ENCODE results near the gene DSE.

Gene DSE

DNA sequence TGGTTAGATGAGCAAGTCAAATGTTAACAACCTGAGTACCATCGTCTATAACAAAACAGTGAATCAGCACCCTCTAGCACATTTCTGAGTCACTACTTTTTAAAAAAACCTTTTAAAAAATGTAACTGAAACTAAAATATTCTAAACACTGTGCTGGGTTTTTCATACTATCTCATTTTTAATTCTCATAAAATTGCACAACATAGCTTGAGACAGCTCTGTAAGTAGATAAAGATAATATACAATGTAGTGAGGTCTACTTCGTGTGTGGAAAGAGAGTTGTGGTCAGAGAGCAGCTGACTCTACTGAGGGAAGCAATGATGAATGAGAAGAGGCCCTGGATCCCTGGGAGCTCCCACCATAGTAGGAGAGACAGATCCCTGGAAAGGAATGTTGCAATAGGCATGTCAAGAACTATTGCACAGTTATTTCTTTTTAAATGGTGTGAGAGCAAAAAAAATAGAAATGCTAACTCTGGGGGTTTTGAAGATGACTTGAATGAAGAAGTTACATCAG lies 76.8 kb downstream of the DSE start:
- peak; percentile 97 for DNase-seq (ENCODE audit: low read depth)

GRCh38 chr6:116449565-116449964 lies 78.8 kb downstream of the DSE start:
- DNase-seq (ENCODE audit: low read depth), result no peak

GRCh38 chr6:116450185-116450710 lies 79.5 kb downstream of the DSE start:
- DNase-seq (ENCODE audit: low read depth), result no peak

DNA sequence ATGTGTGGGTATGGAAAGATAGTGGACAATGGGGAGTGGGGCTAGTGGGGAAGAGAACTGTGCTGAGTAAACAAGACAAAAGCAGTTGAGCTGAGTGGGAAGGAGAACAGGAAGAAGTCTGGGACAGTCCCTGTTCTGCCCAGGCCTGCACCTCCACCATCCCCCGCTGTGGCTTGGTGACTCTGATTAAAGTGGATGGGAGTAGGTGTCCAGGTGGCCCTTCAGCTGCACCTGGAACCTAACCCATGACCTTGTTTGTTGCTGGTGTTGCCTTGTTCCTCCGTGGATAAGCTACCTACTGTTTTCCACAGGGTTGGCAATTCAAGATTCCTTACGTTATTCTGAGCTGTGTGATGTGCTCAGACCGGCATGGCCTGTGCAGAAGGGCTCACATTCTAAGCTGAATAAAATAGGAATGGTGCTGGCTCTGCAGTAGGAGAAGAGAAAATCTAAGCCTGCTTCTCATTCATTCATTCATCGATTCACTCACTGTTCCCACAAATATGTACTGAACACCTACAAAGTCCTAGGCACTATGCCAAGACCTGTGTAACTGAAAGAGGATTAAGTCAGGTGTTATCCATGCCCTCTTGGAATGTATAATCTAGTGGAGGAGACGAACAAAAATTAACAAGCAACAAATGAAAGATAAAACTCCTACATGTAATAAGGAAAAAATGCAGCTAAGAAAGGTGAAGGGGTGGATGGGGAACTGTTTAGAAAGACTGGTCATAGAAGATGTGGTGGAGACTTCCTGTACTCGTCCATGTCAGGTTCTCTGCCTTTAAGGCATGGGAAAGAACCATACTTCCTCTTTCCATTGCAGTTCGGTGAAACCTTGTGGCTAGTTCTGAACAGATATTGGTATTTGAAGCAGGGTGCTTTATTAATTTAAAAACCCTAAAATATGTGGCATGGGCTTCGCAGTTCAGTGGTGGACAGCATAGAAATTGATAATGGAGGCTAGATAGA lies 80.3 kb downstream of the DSE start:
- no peak for DNase-seq (ENCODE audit: low read depth)

DNA sequence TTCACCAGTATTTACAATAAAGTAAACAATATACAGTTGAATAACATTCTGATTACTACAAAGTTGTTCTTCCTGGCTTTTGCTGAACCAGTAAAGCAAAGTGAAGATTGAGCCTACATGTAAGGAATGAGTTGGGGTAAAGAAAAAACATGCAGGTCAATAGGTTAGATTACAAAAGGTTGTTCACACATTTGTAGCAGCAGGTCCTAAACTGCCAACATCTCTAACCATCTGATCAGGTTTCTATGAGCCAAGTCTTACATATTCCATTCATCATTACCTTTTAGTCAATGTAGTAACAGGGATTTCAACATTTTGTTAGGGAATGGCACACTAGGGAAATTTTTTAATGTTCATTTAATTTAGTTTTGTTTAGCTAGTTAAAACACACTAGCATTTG lies 81.2 kb downstream of the DSE start:
- no peak for DNase-seq (ENCODE audit: low read depth)

GRCh38 chr6:116452531-116452930 lies 81.8 kb downstream of the DSE start:
- no peak for DNase-seq (ENCODE audit: low read depth)

DNA sequence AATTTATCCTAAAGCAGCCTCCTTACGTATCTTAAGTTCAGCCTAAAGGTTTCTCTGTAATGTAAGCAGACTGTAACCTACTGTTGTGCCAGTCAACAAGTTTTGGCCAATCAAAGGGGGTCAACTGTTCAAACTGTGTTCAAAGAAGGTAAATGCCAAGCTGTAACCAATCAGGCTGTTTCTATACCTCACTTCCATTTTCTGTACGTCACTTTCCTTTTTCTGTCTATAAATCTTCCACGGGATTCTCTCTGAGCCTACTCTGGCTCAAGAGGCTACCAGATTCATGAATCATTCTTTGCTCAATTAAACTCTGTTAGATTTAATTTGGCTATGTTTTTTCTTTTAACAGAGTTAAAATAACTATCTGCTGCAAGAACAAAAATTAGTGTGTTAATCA lies 85.4 kb downstream of the DSE start:
- no peak for DNase-seq (ENCODE audit: low read depth)

DNA sequence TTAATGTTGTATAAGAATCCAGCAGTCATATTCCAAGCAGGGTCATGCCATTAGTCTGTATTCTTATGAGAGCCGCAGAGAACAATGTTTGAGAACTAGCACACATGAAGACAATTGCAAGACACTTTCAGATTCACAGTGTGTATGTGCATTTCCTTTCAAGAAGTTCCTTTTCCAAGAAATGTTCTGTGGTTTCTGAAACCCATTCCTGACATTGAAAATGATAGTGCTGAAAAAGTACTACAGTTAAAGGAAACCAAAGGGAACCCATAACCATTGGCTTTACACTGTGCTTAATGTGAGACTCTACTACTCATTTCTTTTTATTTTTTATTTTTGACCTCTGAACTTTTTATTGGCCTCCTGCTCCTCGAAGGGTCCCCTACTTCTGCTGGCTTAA lies 86.2 kb downstream of the DSE start:
- no peak for DNase-seq (ENCODE audit: low read depth)

GRCh38 chr6:116458264-116458663 lies 87.5 kb downstream of the DSE start:
- DNase-seq (ENCODE audit: low read depth), result no peak

GRCh38 chr6:116459927-116460326 lies 89.2 kb downstream of the DSE start:
- DNase-seq (ENCODE audit: low read depth), result no peak

- DNase-seq (ENCODE audit: low read depth), result no peak
Measured at GRCh38 chr6:116461331-116461931, 90.7 kb downstream of the DSE start, which contains the start of gene CALHM6. CALHM6 (plus strand) TSS chr6:116461375; CDS start chr6:116461930, 555 bp downstream.

DNA sequence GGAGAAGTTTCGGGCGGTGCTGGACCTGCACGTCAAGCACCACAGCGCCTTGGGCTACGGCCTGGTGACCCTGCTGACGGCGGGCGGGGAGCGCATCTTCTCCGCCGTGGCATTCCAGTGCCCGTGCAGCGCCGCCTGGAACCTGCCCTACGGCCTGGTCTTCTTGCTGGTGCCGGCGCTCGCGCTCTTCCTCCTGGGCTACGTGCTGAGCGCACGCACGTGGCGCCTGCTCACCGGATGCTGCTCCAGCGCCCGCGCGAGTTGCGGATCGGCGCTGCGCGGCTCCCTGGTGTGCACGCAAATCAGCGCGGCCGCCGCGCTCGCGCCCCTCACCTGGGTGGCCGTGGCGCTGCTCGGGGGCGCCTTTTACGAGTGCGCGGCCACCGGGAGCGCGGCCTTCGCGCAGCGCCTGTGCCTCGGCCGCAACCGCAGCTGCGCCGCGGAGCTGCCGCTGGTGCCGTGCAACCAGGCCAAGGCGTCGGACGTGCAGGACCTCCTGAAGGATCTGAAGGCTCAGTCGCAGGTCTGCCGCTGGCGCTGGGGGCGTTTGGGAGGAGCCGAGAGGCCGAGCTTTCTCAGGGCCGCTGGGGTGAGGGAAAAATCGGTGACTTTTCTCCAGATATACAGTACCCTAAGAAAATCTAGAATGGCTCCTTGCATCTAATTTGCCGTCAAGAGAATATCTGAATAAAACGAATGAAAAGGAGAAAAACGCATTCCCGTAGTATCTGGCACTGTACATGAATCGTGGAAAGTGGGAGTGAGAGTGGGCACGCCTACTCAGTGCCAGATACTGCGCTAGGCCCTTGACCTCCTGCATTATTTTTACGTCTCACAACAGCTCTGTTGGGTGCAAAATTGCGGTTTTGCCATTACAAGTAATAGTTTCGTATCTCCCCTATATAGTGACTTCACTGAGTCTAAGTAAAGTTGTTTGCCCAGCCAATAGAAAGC lies 91.5 kb downstream of the DSE start:
- peak; percentile 62 for DNase-seq (ENCODE audit: low read depth)

GRCh38 chr6:116463301-116463700 lies 92.6 kb downstream of the DSE start:
- no peak for DNase-seq (ENCODE audit: low read depth)

- DNase-seq (ENCODE audit: low read depth), result no peak
Measured at GRCh38 chr6:116465246-116465645, 94.5 kb downstream of the DSE start.

GRCh38 chr6:116467096-116467495 lies 96.3 kb downstream of the DSE start:
- no peak for DNase-seq (ENCODE audit: low read depth)

GRCh38 chr6:116467514-116467913 lies 96.8 kb downstream of the DSE start:
- no peak for DNase-seq (ENCODE audit: low read depth)

DNA sequence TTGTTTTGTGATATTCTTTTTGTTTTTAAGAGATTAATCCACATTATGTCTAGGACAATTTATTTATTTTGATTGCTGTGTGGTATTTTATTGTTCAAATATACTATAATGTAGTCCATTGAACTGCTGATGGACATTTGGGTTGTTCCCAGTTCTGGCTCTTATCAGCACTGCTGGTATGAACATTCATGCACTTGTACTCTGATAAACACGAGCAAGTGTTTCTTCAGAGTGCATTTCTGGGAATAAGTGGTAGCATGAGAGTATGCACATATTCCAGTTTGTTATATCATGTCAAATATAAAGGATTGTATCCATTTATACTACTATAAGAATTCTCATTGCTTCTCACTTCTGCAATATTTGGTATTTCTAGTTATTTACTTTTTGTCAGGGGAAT lies 97.5 kb downstream of the DSE start:
- DNase-seq (ENCODE audit: low read depth), result no peak

GRCh38 chr6:116471531-116471930 lies 100.8 kb downstream of the DSE start:
- no peak for DNase-seq (ENCODE audit: low read depth)

- no peak for DNase-seq (ENCODE audit: low read depth)
Measured at GRCh38 chr6:116472706-116473105, 102.0 kb downstream of the DSE start.

- DNase-seq (ENCODE audit: low read depth), result no peak
Measured at GRCh38 chr6:116475141-116475540, 104.4 kb downstream of the DSE start.

DNA sequence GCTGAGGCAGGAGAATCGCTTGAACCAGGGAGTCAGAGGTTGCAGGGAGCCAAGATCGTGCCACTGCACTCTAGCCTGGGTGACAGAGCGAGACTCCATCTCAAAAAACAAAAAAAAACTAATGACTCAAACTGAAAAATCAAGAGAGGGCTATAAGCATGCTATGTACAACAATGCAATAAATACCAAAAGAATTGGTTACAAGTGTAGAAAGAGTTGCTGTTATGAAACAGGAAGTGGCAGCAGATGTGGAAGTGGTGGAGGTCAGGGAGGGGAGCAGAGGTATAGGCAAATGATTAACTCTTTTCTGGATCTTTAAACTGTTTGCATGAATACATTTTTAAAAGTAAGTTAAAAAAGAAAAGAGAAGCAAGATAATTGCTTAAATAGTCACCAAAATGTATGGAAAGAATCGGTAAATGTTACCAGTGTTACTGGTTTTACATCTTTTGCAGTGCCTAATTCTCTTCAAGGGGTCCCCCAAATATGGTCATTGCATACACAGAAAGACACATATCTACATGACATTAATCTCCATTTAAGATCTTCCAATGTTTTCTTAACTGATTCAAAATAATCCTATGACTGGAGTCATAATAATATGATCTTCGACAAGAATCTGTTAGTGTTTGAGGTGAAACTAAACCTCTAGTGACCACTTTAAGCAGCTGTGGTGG lies 105.4 kb downstream of the DSE start:
- peak; percentile 40 for DNase-seq (ENCODE audit: low read depth)
